PC-3 (cell line): ENCODE results near the gene MAMDC2. TPM values are rescaled to one million over a fixed set of nuclear protein-coding genes. Genes with fewer than 3 reads are reported as not detected.

Experiments used
- ATAC-seq: fragments of 200-7000 bp; cut with Tn5 transposase; 2 replicates; pipeline ENCODE4 v1.9.1; 2020; ENCODE audit warnings: mild to moderate bottlenecking, moderate library complexity
- BruUV-seq: library from RNA; stranded (reverse); fragments of 400-500 nt; replicated peaks from 2 replicates; lab custom pipeline; 2021; lab: Mats Ljungman, UMichigan
- CTCF ChIA-PET: fragments of 300-600 bp; sonication (Branson Sonifier 250); formaldehyde crosslinking; loops from one replicate; lab custom pipeline; 2022; ENCODE audit warnings: antibody characterized with exemption; lab: Charles Lee
- POLR2A ChIA-PET: fragments of 300-600 bp; sonication (Branson Sonifier 250); formaldehyde crosslinking; loops from one replicate; lab custom pipeline; 2022; ENCODE audit warnings: antibody characterized with exemption; ENCODE audit not compliant: unreplicated experiment; lab: Charles Lee
- DNase-seq: peaks from one replicate; pipeline ENCODE4 v3.0.0-alpha.2; 2015
- H2AFZ ChIP-seq: fragments of 300-600 bp; sonication (generic); 2 replicates; pipeline ENCODE4 v1.6.0; 2016; ENCODE audit warnings: antibody characterized with exemption, low read length
- H3F3A ChIP-seq: fragments of 300-600 bp; sonication (generic); one replicate; pipeline ENCODE4 v1.6.0; 2017; ENCODE audit warnings: antibody characterized with exemption, low read length, control low read depth, mild to moderate bottlenecking; ENCODE audit not compliant: unreplicated experiment
- H3K27ac ChIP-seq: fragments of 300-600 bp; sonication (generic); 2 replicates; pipeline ENCODE4 v1.5.1; 2016; ENCODE audit warnings: mild to moderate bottlenecking, low read length
- H3K27me3 ChIP-seq: fragments of 300-600 bp; sonication (generic); 2 replicates; pipeline ENCODE4 v1.6.1; 2016; ENCODE audit warnings: low read length, mixed read lengths
- H3K36me3 ChIP-seq: fragments of 300-600 bp; sonication (generic); 2 replicates; pipeline ENCODE4 v1.6.1; 2016; ENCODE audit warnings: low read depth, mixed run types, low read length, mixed read lengths
- H3K4me1 ChIP-seq: fragments of 300-600 bp; sonication (generic); 2 replicates; pipeline ENCODE4 v1.5.1; 2016; ENCODE audit warnings: low read length; ENCODE audit not compliant: insufficient read depth
- H3K4me2 ChIP-seq: fragments of 300-600 bp; sonication (generic); 2 replicates; pipeline ENCODE4 v1.6.0; 2016; ENCODE audit warnings: low read length
- H3K4me3 ChIP-seq: fragments of 300-600 bp; sonication (generic); 2 replicates; pipeline ENCODE4 v1.5.1; 2016; ENCODE audit warnings: mild to moderate bottlenecking, low read length, mixed read lengths
- H3K79me2 ChIP-seq: fragments of 300-600 bp; sonication (generic); 2 replicates; pipeline ENCODE4 v1.6.1; 2017; ENCODE audit warnings: low read length, mixed read lengths
- H3K9ac ChIP-seq: fragments of 300-600 bp; sonication (generic); 2 replicates; pipeline ENCODE4 v1.6.0; 2016; ENCODE audit warnings: mild to moderate bottlenecking, low read length
- H3K9me2 ChIP-seq: fragments of 300-600 bp; sonication (generic); replicated peaks from 2 replicates; pipeline ENCODE4 v1.6.1; 2016; ENCODE audit warnings: mixed run types, low read length, mixed read lengths
- H3K9me3 ChIP-seq: fragments of 300-600 bp; sonication (generic); 2 replicates; pipeline ENCODE4 v1.6.1; 2016; ENCODE audit warnings: low read length, mixed read lengths
- H4K20me1 ChIP-seq: fragments of 300-600 bp; sonication (generic); 2 replicates; pipeline ENCODE4 v1.6.1; 2016; ENCODE audit warnings: low read length, mixed read lengths
- EZH2 ChIP-seq: fragments of 300-600 bp; sonication (generic); IDR thresholded peaks from one replicate; pipeline ENCODE4 v1.6.1; 2017; ENCODE audit warnings: antibody characterized with exemption, mild to moderate bottlenecking, low read length; ENCODE audit not compliant: unreplicated experiment
- EZH2phosphoT487 ChIP-seq: fragments of 300-600 bp; sonication (generic); IDR thresholded peaks from 2 replicates; pipeline ENCODE4 v1.6.1; 2018; ENCODE audit warnings: mild to moderate bottlenecking, antibody characterized with exemption, low read length, borderline replicate concordance
- intact Hi-C: fragments of 100-400 bp; cut with micrococcal nuclease; formaldehyde crosslinking; loops from 2 replicates; pipeline ENCODE4 v1.9.0; 2023
- total RNA-seq: library from RNA; depleted of rRNA; stranded (reverse); fragments of >200 nt; gene quantifications from 2 replicates; pipeline ENCODE4 v1.2.3, GENCODE V29; 2014
- TF ChIP-seq, protein P1 (sequence below): fragments of 300-600 bp; sonication (generic); conservative IDR thresholded peaks from 2 replicates; pipeline ENCODE4 v1.5.1; 2017; ENCODE audit warnings: antibody characterized with exemption, low read depth, mild to moderate bottlenecking, low read length

MAMDC2 gene
- total RNA-seq, 1 experiment from 2014 or later: not detected

DNA sequence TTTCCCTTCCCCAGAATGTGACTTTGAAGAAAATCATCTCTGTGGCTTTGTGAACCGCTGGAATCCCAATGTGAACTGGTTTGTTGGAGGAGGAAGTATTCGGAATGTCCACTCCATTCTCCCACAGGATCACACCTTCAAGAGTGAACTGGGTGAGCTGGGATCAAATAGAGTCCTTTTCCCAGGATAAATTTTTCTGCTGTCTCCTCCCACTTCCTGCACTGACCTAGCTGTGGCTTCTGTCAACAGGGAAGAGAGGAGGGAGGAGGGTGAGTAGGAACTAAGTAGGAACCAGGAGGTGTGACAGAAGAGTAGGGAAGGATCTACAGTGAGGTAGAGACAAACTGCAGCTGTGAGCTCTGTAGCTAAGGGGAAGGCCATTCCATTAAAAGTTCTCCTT, 69.3 kb downstream of the MAMDC2 start:
- H3K27ac ChIP-seq: no peak overlapping the region; the same call in 1 of the 2 replicates
- H3K9me2 ChIP-seq: no peaks in the 10 kb centered on the region
- no peaks in the 10 kb centered on the region for H4K20me1 ChIP-seq
- H3K4me1 ChIP-seq: peaks cover 31% of the 10 kb centered on the region
- CTCF ChIA-PET: interaction anchor here (0.5 kb wide), 2 partner anchors 142 to 481 kb away, joined by 3 to 4 read pairs; no protein-coding TSS in a partner anchor
- ATAC-seq (no peak; the same call in 1 of the 2 replicates), DNase-seq (peak; percentile 29)
- H2AFZ ChIP-seq: no peak overlapping the region
- H3K36me3 ChIP-seq: no peaks in the 10 kb centered on the region
- H3K79me2 ChIP-seq: no peaks in the 10 kb centered on the region
- no peaks in the 10 kb centered on the region for H3F3A ChIP-seq
- intact Hi-C loops: loop anchor here (5.0 kb wide), 1 partner anchor 114 kb away; no protein-coding TSS in a partner anchor
- no peak overlapping the region for H3K9ac ChIP-seq
- no peak overlapping the region for H3K4me3 ChIP-seq
- no peaks in the 10 kb centered on the region for H3K9me3 ChIP-seq
- no peak overlapping the region for H3K4me2 ChIP-seq
- POLR2A ChIA-PET: no interaction called here
- no peaks in the 10 kb centered on the region for H3K27me3 ChIP-seq
- no TSS peak for BruUV-seq
- TF ChIP-seq EZH2: no peak
- no peak for TF ChIP-seq EZH2phosphoT487

DNA sequence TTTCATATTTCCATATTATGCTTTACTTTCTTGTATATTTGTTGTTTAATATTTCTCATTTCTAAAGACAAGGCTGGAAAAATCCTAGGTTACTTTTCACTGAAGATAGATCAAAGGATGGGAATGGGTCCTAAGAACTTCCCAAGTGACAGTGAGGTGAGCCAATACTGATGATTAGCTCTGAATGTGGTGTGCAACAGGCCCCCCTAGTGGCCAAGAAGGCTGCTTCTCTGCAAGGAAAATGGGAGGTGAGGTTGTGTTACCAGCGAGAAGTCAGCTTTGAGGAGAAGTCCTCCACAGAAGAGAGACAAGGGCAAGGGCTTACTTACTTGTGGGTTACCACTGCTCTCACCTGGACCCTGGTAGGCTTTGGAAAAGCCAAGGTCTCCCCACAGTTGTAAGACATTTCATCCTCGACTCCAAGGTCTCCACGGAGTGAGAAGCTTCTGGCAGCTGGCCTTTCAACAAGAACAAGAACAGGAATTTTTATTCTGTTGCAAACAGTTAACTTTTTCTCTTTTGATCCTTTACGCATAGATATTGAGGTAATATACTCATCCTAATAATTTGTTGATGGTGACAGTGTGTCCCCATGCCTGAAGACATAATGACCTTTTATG, 69.9 kb downstream of the MAMDC2 start:
- ATAC-seq: peak; percentile 53; the same call in 1 of the 2 replicates
- intact Hi-C loops: loop anchor here (5.0 kb wide), 1 partner anchor 114 kb away; no protein-coding TSS in a partner anchor

DNA sequence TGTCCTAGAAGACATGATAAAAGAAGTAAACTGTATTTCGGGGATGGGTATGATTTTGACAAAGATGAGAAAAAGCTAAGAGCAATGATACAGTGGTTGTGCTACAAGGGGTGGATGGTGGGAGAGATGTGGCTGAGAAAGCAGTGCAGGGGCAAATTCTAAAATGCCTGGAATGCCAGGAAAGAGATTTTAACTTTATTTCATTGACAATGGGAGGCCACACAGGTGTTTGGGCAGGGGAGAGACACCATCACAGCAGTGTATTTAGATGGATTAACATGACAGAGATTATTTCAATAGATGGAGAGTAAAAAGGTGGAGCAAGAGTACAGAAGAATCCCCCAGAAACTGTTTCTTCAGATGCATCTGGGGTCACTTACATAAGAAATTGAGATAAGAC, 71.2 kb downstream of the MAMDC2 start:
- ATAC-seq: no peak
- no peaks in the 10 kb centered on the region for H3K27me3 ChIP-seq
- no peaks in the 10 kb centered on the region for H3K36me3 ChIP-seq
- no peak overlapping the region for H3K4me3 ChIP-seq
- CTCF ChIA-PET: no interaction called here
- no peaks in the 10 kb centered on the region for H3K9me3 ChIP-seq
- no peaks in the 10 kb centered on the region for H3K79me2 ChIP-seq
- no peak overlapping the region for H3K27ac ChIP-seq
- H3K9me2 ChIP-seq: no peaks in the 10 kb centered on the region
- intact Hi-C loops: loop anchor here (5.0 kb wide), 1 partner anchor 112 kb away; no protein-coding TSS in a partner anchor
- H3F3A ChIP-seq: no peaks in the 10 kb centered on the region
- no peak overlapping the region for H2AFZ ChIP-seq
- H3K9ac ChIP-seq: no peak overlapping the region
- POLR2A ChIA-PET: no interaction called here
- no peak for DNase-seq
- H4K20me1 ChIP-seq: no peaks in the 10 kb centered on the region
- peaks cover 32% of the 10 kb centered on the region for H3K4me1 ChIP-seq
- BruUV-seq: no TSS peak
- no peak overlapping the region for H3K4me2 ChIP-seq
- no peak for TF ChIP-seq EZH2phosphoT487
- TF ChIP-seq EZH2: no peak
- TF ChIP-seq, protein P1, sequence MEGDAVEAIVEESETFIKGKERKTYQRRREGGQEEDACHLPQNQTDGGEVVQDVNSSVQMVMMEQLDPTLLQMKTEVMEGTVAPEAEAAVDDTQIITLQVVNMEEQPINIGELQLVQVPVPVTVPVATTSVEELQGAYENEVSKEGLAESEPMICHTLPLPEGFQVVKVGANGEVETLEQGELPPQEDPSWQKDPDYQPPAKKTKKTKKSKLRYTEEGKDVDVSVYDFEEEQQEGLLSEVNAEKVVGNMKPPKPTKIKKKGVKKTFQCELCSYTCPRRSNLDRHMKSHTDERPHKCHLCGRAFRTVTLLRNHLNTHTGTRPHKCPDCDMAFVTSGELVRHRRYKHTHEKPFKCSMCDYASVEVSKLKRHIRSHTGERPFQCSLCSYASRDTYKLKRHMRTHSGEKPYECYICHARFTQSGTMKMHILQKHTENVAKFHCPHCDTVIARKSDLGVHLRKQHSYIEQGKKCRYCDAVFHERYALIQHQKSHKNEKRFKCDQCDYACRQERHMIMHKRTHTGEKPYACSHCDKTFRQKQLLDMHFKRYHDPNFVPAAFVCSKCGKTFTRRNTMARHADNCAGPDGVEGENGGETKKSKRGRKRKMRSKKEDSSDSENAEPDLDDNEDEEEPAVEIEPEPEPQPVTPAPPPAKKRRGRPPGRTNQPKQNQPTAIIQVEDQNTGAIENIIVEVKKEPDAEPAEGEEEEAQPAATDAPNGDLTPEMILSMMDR: no peak

More for the DNA sequence above, 69.9 kb downstream of the MAMDC2 start:
- BruUV-seq: no TSS peak
- POLR2A ChIA-PET: no interaction called here
- CTCF ChIA-PET: interaction anchor here (0.5 kb wide), 2 partner anchors 142 to 481 kb away, joined by 3 to 4 read pairs; no protein-coding TSS in a partner anchor
- Histone ChIP-seq H3K4me3 (no peak overlapping the region), H3K9me3 (no peaks in the 10 kb centered on the region), H3K4me2 (no peak overlapping the region), H3K9ac (no peak overlapping the region), H4K20me1 (no peaks in the 10 kb centered on the region), H3K36me3 (no peaks in the 10 kb centered on the region), H3K27me3 (no peaks in the 10 kb centered on the region), H3K27ac (no peak overlapping the region), H3K79me2 (no peaks in the 10 kb centered on the region), H3K4me1 (peaks cover 32% of the 10 kb centered on the region), H3F3A (no peaks in the 10 kb centered on the region), H2AFZ (no peak overlapping the region), H3K9me2 (no peaks in the 10 kb centered on the region)
- DNase-seq: peak; percentile 53
- TF ChIP-seq EZH2phosphoT487 (no peak), EZH2 (no peak)
- TF ChIP-seq, protein P1: peak; percentile 79
